HEK293 (cell line): Measurements from ENCODE around the gene ADAMTS14.

Experiments used
- ZNF670 ChIP-seq: fragments of 450-650 bp; formaldehyde crosslinking; IDR thresholded peaks from 2 replicates; pipeline ENCODE4 v1.5.1; 2016; ENCODE audit warnings: missing biosample characterization, missing genetic modification characterization, low read depth
- TF ChIP-seq, protein P1 (sequence below): fragments of 450-650 bp; formaldehyde crosslinking; IDR thresholded peaks from 2 replicates; pipeline ENCODE4 v1.5.1; 2016; ENCODE audit warnings: missing biosample characterization, missing genetic modification characterization, low read depth

DNA sequence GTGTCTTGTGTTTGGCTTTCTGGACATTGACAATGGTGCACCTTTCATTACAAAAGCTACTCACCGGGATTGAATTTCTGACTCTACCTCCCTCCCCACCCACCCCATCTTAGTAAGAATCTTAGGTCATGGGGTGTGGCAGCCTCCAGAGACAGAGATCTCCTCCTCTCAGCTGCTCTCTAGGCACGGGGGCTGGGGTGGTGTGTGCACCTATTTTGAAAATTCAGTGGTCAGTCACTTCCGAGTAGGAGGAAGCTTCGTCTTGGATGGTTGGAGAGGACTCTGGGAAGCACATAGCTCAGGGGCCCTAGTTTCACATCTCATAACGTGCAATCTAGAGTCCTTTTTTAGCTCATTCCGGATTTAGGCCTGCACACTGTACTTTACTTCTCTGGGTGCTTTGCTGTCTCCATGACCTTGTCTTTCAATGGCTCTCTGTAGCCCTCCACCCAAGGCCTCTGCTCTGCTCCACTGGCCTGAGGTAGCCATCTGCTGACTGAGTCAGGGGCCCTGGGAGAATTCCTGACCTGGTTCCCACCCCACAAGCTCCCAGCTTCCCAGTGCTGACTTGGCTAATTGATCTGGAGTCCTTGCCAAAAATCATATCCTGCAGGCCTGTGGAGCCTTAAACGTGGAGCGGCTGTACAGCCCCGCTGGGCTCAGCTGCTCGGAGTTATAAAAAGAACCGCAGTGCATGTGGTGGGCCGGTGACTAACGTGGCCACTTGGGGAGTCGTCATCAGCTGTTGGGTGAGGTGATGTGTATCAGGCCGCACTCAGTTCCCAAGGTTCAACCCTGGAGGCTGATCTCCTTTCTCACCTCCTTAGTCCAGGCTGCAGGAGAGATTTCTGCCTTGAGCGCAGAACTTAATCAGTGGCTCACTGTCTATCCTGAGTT, 19.3 kb upstream of the ADAMTS14 start:
- no peak for TF ChIP-seq ZNF670 (tag by site-specific recombination)
- TF ChIP-seq, protein P1, sequence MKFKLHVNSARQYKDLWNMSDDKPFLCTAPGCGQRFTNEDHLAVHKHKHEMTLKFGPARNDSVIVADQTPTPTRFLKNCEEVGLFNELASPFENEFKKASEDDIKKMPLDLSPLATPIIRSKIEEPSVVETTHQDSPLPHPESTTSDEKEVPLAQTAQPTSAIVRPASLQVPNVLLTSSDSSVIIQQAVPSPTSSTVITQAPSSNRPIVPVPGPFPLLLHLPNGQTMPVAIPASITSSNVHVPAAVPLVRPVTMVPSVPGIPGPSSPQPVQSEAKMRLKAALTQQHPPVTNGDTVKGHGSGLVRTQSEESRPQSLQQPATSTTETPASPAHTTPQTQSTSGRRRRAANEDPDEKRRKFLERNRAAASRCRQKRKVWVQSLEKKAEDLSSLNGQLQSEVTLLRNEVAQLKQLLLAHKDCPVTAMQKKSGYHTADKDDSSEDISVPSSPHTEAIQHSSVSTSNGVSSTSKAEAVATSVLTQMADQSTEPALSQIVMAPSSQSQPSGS (tag by site-specific recombination) = no peak
